HCT116 (cell line): ENCODE data around the gene ALDH2. TPM values are rescaled to one million over a fixed set of nuclear protein-coding genes. Genes with fewer than 3 reads are reported as not detected.

Experiments used
- ATAC-seq: fragments of 200-7000 bp; cut with Tn5 transposase; 2 replicates; pipeline ENCODE4 v1.9.1; 2020; ENCODE audit warnings: mild to moderate bottlenecking, moderate library complexity
- BruUV-seq: library from RNA; stranded (reverse); fragments of 400-500 nt; replicated peaks from 2 replicates; lab custom pipeline; 2021; lab: Mats Ljungman, UMichigan
- CTCF ChIA-PET: fragments of 300-600 bp; sonication (Branson Sonifier 250); formaldehyde crosslinking; loops from one replicate; lab custom pipeline; 2021; ENCODE audit warnings: antibody characterized with exemption; lab: Charles Lee
- POLR2A ChIA-PET: fragments of 300-600, 350-600 bp; sonication (Branson Sonifier 250); formaldehyde crosslinking; loops from one replicate; lab custom pipeline; 2021; ENCODE audit warnings: antibody characterized with exemption; lab: Charles Lee
- RAD21 ChIA-PET, 2 experiments: fragments of 300-600 bp; sonication (Branson Sonifier 250); formaldehyde crosslinking; loops; one replicate each; lab custom pipeline; 2023; ENCODE audit warnings: low total read pairs in 2 of 2; ENCODE audit not compliant: uncharacterized antibody in 2 of 2, unreplicated experiment in 2 of 2, low non-redundant PET in 1 of 2; lab: Charles Lee
- DNase-seq: peaks from one replicate; pipeline ENCODE4 v3.0.0-alpha.2; 2010; ENCODE audit warnings: low read depth, low spot score
- H2AFZ ChIP-seq: fragments of 200-600 bp; shearing (Covaris generic), sonication (generic); 2 replicates; pipeline ENCODE4 v1.6.1; 2017; ENCODE audit warnings: low read depth, mixed run types, mixed read lengths, antibody characterized with exemption, low read length; ENCODE audit not compliant: poor library complexity, severe bottlenecking
- H3K27ac ChIP-seq: 2 replicates; pipeline ENCODE4 v1.5.1; 2012; ENCODE audit warnings: low read depth, low read length
- H3K27me3 ChIP-seq: fragments of 200-600 bp; sonication (generic); 2 replicates; pipeline ENCODE4 v1.6.1; 2016; ENCODE audit warnings: mixed run types, low read length, mixed read lengths; ENCODE audit not compliant: insufficient read depth
- H3K36me3 ChIP-seq, 2 experiments: fragments of 200-500 bp in 1 of 2; fragments of 200-600 bp in 1 of 2; sonication (Bioruptor generic) in 1 of 2; sonication (generic) in 1 of 2; 2 replicates each; pipeline versions ENCODE4 v1.5.1 to v1.6.1; 2014 to 2016; ENCODE audit warnings: low read length in 2 of 2, inconsistent platforms in 1 of 2, mixed read lengths in 1 of 2, mixed run types in 1 of 2; ENCODE audit not compliant: insufficient read depth in 2 of 2, control insufficient read depth in 1 of 2
- H3K4me1 ChIP-seq, 2 experiments: fragments of 200-600 bp in 1 of 2; sonication (generic) in 1 of 2; 2 replicates each; pipeline versions ENCODE4 v1.5.1 to v1.6.1; 2012 to 2017; ENCODE audit warnings: low read length in 2 of 2, inconsistent platforms in 1 of 2, mild to moderate bottlenecking in 1 of 2, mixed read lengths in 1 of 2, mixed run types in 1 of 2, moderate library complexity in 1 of 2; ENCODE audit not compliant: insufficient read depth in 2 of 2, control insufficient read depth in 1 of 2
- H3K4me2 ChIP-seq: fragments of 200-600 bp; sonication (generic); 2 replicates; pipeline ENCODE4 v1.6.1; 2017; ENCODE audit warnings: mixed run types, low read length, mixed read lengths
- H3K4me3 ChIP-seq, 2 experiments: fragments of 200-600 bp in 1 of 2; sonication (generic) in 1 of 2; replicated peaks in 1 of 2; 2 replicates each; pipeline ENCODE4 v1.5.1; 2011 to 2016; ENCODE audit warnings: low read length in 2 of 2, control low read depth in 1 of 2, low read depth in 1 of 2, mild to moderate bottlenecking in 1 of 2, mixed read lengths in 1 of 2, mixed run types in 1 of 2
- H3K79me2 ChIP-seq: fragments of 200-600 bp; sonication (generic); 2 replicates; pipeline ENCODE4 v1.6.1; 2017; ENCODE audit warnings: mild to moderate bottlenecking, mixed run types, low read length, moderate library complexity, mixed read lengths; ENCODE audit not compliant: insufficient read depth
- H3K9ac ChIP-seq: fragments of 200-600 bp; sonication (generic); 2 replicates; pipeline ENCODE4 v1.6.1; 2016; ENCODE audit warnings: low read length, mixed read lengths
- H3K9me2 ChIP-seq: fragments of 200-600 bp; sonication (generic), shearing (Covaris generic); 2 replicates; pipeline ENCODE4 v1.6.1; 2017; ENCODE audit warnings: mixed run types, mild to moderate bottlenecking, moderate library complexity; ENCODE audit not compliant: insufficient read depth
- H3K9me3 ChIP-seq, 2 experiments: fragments of 200-500 bp in 1 of 2; fragments of 200-600 bp in 1 of 2; sonication (Bioruptor generic) in 1 of 2; sonication (generic) in 1 of 2; 2 replicates each; pipeline ENCODE4 v1.6.1; 2014 to 2017; ENCODE audit warnings: low read length in 2 of 2, mixed read lengths in 2 of 2, inconsistent platforms in 1 of 2, low read depth in 1 of 2, mild to moderate bottlenecking in 1 of 2, mixed run types in 1 of 2, moderate library complexity in 1 of 2; ENCODE audit not compliant: control insufficient read depth in 1 of 2, insufficient read depth in 1 of 2
- H4K20me1 ChIP-seq: fragments of 200-600 bp; sonication (generic), shearing (Covaris generic); 2 replicates; pipeline ENCODE4 v1.6.1; 2017; ENCODE audit warnings: mixed run types, mild to moderate bottlenecking, moderate library complexity; ENCODE audit not compliant: insufficient read depth
- CBX3 ChIP-seq: IDR thresholded peaks from 2 replicates; pipeline ENCODE4 v1.6.1; 2012; ENCODE audit warnings: low read depth
- ELF1 ChIP-seq: IDR thresholded peaks from 2 replicates; pipeline ENCODE4 v1.6.1; 2012; ENCODE audit warnings: low read depth, borderline replicate concordance
- EZH2phosphoT487 ChIP-seq: fragments of 200-600 bp; IDR thresholded peaks from 2 replicates; pipeline ENCODE4 v1.6.1; 2018; ENCODE audit warnings: antibody characterized with exemption, borderline replicate concordance
- RAD21 ChIP-seq: IDR thresholded peaks from 2 replicates; pipeline ENCODE4 v1.6.1; 2012; ENCODE audit warnings: low read depth, mild to moderate bottlenecking
- ZFX ChIP-seq: fragments of 450-650 bp; IDR thresholded peaks from 2 replicates; pipeline ENCODE4 v1.6.1; 2017
- intact Hi-C: fragments of 100-400 bp; cut with micrococcal nuclease; formaldehyde crosslinking; loops from 2 replicates; pipeline ENCODE4 v1.10.0; 2022
- total RNA-seq: library from RNA; stranded (reverse); gene quantifications from one replicate; pipeline ENCODE4 v1.2.1, GENCODE V29; 2021; ENCODE audit not compliant: unreplicated experiment
- TF ChIP-seq, protein P1 (sequence below): IDR thresholded peaks from 2 replicates; pipeline ENCODE4 v1.6.1; 2011; ENCODE audit warnings: mild to moderate bottlenecking, low read length, moderate library complexity; ENCODE audit not compliant: insufficient replicate concordance; ENCODE audit errors: extremely low read depth
- TF ChIP-seq, protein P2 (sequence below): IDR thresholded peaks from 2 replicates; pipeline ENCODE4 v1.6.1; 2012

ALDH2 gene
- total RNA-seq, 1 experiment from 2014 or later = 32.9 TPM

DNA sequence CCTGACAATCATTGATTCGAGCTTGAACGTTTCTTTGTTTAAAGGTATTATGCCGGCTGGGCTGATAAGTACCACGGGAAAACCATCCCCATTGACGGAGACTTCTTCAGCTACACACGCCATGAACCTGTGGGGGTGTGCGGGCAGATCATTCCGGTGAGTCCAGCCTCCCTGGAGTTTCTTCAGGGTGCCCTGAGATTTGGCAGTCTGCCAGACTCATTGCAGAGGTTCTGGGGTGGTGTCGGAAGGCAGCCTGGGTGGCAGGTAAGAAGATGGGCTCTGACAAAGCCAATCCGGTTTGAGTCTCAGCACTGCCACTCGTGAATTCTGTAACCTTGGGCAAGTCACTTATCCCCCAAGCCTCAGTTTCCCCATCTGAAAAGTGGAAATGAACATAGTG, 23.0 kb downstream of the ALDH2 start (continued):
- TF ChIP-seq, protein P1, sequence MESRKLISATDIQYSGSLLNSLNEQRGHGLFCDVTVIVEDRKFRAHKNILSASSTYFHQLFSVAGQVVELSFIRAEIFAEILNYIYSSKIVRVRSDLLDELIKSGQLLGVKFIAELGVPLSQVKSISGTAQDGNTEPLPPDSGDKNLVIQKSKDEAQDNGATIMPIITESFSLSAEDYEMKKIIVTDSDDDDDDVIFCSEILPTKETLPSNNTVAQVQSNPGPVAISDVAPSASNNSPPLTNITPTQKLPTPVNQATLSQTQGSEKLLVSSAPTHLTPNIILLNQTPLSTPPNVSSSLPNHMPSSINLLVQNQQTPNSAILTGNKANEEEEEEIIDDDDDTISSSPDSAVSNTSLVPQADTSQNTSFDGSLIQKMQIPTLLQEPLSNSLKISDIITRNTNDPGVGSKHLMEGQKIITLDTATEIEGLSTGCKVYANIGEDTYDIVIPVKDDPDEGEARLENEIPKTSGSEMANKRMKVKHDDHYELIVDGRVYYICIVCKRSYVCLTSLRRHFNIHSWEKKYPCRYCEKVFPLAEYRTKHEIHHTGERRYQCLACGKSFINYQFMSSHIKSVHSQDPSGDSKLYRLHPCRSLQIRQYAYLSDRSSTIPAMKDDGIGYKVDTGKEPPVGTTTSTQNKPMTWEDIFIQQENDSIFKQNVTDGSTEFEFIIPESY = no peak
- no peak for TF ChIP-seq CBX3
- TF ChIP-seq, protein P2, sequence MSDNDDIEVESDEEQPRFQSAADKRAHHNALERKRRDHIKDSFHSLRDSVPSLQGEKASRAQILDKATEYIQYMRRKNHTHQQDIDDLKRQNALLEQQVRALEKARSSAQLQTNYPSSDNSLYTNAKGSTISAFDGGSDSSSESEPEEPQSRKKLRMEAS = no peak
- no peak for TF ChIP-seq RAD21

DNA sequence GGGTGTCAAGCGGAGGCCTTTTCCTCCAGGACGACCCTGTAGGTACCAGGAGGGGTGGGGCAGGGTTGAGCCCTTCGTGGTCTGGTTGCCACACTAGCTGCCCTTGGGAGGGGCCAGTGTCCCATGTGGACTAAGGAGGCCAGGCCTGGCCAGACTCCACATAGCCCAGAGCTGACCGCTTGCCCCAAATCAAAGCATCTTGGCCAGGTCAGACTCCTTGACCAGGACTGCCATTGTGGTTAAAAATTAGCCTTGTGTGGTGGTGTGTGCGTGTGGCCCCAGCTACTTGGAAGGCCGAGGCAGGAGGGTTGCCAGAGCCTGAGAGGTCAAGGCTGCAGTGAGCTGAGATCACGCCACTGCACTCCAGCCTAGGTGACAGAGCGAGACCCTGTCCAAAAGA, 24.8 kb downstream of the ALDH2 start:
- CTCF ChIA-PET = no interaction called here
- ATAC-seq (no peak), DNase-seq (no peak)
- TF ChIP-seq ZFX = no peak
- TF ChIP-seq ELF1 = no peak
- no peak for TF ChIP-seq EZH2phosphoT487
- no TSS peak for BruUV-seq
- Histone ChIP-seq H3K9ac (no peak overlapping the region), H3K9me3 (no peaks in the 10 kb centered on the region), H3K4me1 (peaks cover 0 to 11% of the 10 kb centered on the region in 2 experiments; a peak in 2 of 4 replicates), H4K20me1 (no peaks in the 10 kb centered on the region), H3K4me3 (no peak overlapping the region), H3K36me3 (peaks cover 0 to 3% of the 10 kb centered on the region in 2 experiments; a peak in 1 of 4 replicates), H2AFZ (no peak overlapping the region), H3K27ac (no peak overlapping the region), H3K27me3 (no peaks in the 10 kb centered on the region), H3K4me2 (no peak overlapping the region), H3K79me2 (no peaks in the 10 kb centered on the region), H3K9me2 (no peaks in the 10 kb centered on the region)
- RAD21 ChIA-PET = no interaction called here
- intact Hi-C loops = no loop called here
- POLR2A ChIA-PET = no interaction called here
